CD4-positive, alpha-beta T cell treated with Interleukin-17A for 4 hours (primary cell): ENCODE results near the gene HEXIM2.
A peak's percentile ranks its signal among the peaks of the same experiment; 100 is the strongest.
"Not testable (repeated sequence)": the region's sequence is repeated elsewhere in the genome, so short reads cannot be mapped to it uniquely, and the experiment has no call there.

ENCODE experiments used
- DNase-seq: peaks from one replicate; pipeline ENCODE4 v3.0.0-alpha.2; 2020; ENCODE audit warnings: mixed read lengths

The HEXIM2 gene

GRCh38 chr17:45161288-45162024 is at the start of gene HEXIM2:
TSS of gene HEXIM2 (plus strand) at chr17:45161875. CDS start at chr17:45162794, 919 bp downstream.
- DNase-seq = peak; percentile 96

- no peak for DNase-seq
These were observed 48.9 kb upstream of the HEXIM2 start for GRCh38 chr17:45112559-45113423.

DNA sequence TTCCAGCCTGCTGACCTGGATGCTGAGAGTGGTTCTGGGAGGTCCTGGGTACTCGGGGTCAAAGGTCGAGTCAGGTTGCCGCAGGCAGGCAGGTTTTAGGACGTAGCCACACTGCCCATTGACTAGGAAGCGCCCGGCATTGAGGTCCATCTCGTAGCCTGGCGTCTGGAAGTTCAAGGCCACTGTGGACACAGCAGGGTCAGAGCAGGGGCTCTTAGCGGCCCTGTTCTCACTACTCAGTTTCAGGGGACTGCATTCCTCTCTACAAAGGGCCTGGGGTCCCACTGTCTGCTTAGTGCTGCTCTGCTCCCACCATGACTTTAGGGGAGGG is 48.3 kb upstream of the HEXIM2 start:
- no peak for DNase-seq

GRCh38 chr17:45114117-45114932 is 47.4 kb upstream of the HEXIM2 start:
- DNase-seq = no peak

DNA sequence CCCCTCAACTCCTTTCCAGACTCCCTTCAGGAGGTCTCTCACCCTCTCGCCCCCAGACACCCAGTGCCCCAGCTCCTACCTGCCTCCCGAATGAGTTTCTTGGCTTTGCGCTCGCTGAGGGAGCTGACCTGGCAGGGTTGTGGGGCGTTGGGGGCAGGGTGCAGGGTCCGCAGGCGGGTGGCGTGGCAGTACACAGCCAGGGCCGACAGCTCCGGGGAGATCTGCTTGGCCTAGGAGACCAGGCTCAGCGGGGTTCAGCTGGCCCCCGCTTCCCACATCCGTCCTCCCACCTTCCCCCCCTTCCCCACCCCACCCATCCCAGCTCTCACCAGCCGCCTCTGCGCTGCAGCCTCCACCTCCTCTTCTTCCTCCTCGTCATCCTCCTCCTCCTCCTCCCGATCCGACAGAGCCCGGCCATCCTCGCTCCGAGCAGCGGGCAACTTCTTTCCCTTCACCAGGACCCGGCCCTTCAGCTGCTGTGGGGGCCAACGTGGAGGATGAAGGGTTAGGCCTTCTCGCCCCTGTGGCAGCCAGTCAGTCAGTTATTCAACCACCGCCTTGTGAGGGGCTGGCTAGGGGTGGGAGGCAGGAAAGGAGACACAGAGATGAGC is 46.6 kb upstream of the HEXIM2 start:
- DNase-seq = no peak

DNA sequence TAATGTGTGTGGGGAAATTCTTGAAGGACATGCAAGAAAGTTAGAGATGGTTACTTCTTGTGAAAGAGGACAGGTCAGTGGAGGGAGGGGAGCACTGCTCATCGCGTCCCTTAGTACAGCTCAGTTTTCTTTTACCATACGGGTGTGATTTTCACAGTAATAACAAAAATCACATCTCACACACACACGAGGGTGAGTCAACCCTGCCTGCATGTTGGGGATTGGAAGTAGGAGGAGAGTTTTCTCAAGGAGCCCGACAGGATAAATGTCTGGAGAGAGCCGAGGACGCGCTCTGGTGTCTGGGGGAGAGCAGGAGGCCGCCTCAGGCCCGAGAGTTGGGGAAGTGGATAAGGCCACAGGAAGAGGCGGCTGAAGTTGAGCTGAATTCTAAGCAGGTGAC is 45.8 kb upstream of the HEXIM2 start:
- no peak for DNase-seq

GRCh38 chr17:45116434-45117016 is 45.1 kb upstream of the HEXIM2 start:
- DNase-seq = no peak

GRCh38 chr17:45117334-45117733 is 44.3 kb upstream of the HEXIM2 start:
- DNase-seq = no peak

GRCh38 chr17:45117848-45118646 is 43.6 kb upstream of the HEXIM2 start:
- DNase-seq = no peak

DNA sequence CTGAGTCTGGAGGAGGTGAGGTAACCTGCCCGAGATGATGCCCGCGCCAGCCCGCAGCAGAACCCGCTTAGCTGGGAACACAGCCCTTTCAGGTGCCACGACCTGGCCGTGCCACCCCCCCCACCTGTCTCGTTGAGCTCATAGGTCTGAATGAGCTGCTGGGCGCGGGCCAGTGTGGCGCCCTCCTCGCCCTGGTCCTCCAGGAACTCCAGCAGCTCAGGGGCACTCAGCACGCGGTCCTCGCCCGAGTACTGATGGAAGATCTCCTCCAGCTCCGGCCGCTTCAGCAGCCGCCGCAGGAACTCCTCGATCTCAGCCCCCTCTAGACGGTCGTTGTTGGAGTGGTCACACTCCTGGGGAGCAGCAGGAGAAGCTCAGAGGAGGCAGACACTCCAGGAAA is 43.0 kb upstream of the HEXIM2 start:
- DNase-seq = no peak

DNA sequence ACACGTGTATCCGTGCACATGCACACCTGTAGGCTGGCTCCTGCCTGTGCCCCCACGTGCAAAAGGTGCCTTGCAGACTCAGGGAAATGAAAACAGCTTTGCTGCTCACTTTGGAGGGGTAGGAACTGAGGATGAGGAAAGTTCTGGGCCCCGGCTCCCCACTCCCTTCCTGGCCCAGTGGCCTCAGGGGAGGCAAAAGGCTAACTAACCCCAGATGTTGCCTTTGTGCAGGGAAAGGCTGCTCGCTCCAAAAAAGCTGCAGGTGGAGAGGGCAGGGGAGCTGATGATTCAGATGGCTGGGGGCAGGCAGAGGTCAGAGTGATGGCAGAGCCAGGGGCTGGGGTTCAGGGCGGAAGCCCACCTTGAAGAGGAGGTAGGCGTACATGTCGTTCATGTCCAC is 41.7 kb upstream of the HEXIM2 start:
- DNase-seq = no peak

DNA sequence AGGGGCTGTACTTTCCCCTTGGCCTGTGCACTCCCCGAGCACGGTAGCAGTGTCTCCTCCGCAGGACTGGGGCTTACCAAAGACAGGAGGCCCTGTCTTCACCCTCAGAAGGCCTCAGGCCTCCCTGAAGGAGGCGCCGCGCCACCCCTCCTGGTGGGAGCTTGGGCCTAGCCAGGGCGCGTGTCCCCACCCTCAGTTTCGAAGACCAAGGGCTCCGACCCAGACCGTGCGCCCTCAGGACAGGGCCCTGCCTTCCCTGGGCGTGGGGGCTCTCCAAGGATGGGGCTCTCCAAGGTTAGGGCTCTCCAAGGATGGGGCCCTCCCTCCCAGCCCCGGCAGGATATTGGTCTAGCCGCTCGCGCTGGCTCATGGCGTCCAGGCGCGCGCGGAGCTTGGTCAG is 41.1 kb upstream of the HEXIM2 start:
- DNase-seq = no peak

GRCh38 chr17:45121055-45121454 is 40.6 kb upstream of the HEXIM2 start:
- no peak for DNase-seq

DNA sequence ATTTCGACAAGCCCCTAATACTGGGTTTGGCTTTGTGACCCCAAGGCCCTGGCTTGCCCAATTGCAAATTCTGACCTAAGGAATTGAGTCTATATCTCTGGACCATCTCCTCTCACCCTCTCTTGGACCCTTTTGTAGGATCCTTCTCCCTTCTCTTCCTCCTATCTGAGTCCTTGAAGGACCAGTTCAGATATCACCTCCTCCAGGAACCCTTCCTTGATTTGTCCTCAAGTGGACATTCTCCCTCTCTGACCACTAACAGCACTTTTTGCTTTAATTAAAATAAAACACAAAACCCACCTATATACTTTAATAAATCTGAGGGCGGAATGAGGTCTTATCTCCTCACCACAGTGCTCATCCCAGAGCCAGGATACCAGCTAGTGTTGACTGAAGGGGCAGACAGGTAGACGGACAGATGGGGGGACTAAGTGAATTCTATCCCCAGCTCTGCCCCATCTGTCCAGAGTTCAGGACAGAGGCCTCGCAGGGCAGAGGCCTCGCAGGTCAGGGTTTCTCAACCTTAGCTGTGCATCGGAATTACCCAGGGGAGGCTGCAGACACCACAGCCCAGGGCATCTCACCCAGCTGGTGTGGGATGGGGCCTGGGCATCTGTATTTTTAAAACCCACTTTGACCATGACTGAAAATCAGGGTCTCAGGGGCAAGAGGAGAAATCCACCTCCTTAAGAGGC is 38.5 kb upstream of the HEXIM2 start:
- DNase-seq = no peak

DNA sequence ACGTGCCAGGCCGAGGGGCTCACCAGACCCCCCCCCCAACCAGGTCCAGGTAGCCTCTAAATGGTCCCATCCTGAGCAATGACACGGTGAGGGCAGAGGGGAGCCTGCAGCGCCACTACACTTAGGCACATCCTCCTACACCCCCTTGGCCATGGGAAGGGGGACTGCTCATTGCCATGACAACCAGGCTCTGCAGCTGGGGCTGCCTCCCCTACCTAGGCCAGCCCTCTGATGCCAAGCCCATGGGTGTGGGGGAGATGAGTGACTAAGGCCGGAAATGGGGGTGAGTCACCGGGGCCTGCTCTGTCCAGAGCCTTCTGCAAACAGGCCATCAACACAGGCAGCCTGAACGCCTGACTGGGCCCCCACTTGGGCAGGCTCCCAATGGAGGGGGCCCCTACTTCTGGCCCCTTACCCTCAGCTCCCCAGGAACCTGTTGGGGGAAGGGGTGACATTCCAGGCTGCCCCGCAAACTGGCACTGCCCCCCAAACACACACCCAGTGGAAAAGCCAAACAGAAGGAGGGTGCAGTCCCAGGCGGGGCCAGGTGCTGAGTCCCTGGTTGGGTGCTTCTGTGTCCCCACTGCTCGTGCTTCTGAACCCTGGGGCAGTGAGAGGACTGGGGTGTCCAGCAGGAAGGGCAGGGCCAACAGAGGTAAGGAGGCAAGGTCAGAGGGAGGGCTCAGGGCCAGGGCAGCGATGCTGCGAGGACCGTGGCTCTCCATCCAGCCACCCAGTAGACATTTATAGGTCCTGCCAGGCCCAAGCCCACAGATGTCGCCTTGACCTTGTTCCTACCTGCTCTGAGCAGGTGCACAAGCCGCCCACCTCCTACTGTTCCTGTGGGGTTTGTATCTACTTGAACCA is 37.5 kb upstream of the HEXIM2 start:
- DNase-seq = peak; percentile 59

DNA sequence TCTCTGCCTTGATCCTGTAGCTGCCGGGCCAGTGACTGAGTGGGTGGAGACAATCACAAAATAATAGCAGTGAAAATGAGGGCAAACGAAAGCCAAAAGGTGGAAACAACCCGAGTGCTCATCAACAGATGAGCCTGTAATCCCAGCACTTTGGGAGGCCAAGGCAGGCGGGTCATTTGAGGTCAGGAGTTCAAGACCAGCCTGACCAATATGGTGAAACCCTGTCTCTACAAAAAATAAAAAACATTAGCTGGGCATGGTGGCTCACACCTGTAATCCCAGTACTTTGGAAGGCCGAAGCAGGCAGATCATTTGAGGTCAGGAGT is 36.9 kb upstream of the HEXIM2 start:
- not testable (repeated sequence) for DNase-seq

GRCh38 chr17:45125509-45125908 is 36.2 kb upstream of the HEXIM2 start:
- no peak for DNase-seq

DNA sequence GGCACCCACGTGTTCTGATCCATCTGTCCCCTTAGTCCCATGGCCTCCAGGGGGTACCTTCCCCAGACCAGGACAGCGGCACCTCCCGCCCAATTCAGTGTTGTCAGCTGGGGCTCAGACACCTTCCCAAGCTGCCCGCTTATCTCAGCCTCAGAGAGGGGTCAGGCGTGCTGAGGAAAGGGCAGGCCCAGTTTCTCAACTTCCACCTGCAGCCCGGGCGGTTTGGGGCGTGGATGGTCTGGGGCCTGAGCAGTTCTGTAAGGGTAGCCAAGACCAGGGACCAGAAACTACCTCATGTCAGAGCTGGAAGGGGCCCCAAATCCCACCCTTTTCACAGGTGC is 34.5 kb upstream of the HEXIM2 start:
- no peak for DNase-seq

DNA sequence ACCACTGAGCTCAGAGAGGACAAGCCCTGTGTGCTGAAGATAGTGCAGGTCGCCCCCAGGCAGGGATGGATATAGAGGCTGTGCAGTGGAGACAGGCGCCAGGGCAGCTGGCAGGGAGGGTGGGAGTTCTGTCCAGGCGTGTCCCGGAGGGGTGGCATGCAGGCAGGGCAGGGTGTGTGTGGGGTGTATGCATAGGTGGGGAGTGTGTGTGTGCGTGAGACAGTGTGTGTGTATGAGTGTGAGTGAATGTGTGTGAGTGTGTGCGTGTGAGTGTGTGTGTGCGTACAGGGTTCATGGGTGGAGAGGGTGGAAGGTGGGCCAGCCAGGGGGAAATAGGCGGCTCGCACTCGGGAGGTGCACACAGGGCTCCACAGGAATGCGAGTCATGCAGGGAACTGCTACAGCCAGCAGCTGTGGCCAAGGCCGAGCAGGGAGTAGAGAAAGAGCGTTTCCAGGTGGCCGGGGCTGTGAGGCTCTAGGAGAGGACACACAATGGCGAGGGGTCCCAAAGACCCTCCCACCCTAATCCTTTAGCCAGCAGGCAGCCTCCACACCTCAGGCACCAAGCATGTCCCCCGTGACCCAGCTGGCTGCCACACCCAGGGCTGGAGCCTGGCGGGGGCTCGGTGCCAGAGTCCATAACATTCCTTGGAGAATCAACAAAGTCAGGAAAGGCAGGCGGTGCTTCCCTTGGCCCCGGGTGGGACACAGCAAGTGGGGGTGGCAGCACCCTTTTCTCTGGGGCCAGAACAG is 34.0 kb upstream of the HEXIM2 start:
- no peak for DNase-seq

DNA sequence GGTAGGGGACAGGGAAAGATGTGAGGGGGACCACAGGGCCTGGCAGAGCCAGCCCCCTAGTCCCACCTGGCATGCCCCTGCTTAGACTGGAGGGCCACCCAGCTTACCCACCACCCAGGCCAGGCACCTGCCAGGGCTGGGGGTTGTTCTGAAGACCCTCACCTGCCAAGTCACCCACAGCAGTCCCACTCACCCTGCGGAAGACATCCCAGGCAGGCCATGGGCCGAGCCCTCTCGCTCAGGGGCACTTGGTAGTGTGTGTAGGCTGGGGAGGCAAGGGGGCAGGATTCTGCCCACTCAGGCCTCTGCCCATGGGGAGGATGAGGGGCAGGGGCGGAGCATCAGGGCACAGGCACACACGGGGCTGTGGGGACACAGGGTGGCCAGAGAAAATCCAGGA is 33.3 kb upstream of the HEXIM2 start:
- DNase-seq = no peak
